H9 (cell line): ENCODE results near the gene OR2V1. TPM values are rescaled to one million over a fixed set of nuclear protein-coding genes. Genes with fewer than 3 reads are reported as not detected.

ENCODE experiments used
- DNase-seq: peaks from one replicate; pipeline ENCODE4 v3.0.0-alpha.2; 2017
- H2AFZ ChIP-seq: one replicate; pipeline ENCODE4 v1.6.1; 2013; ENCODE audit warnings: mild to moderate bottlenecking, low read length, control low read depth, moderate library complexity
- H2AK5ac ChIP-seq: 2 replicates; pipeline ENCODE4 v1.6.1; 2013; ENCODE audit warnings: low read length, control low read depth, mixed read lengths; ENCODE audit not compliant: insufficient read length
- H2BK120ac ChIP-seq: one replicate; pipeline ENCODE4 v1.6.1; 2013; ENCODE audit warnings: low read depth, mild to moderate bottlenecking, low read length, control low read depth, inconsistent platforms; ENCODE audit not compliant: poor library complexity, severe bottlenecking
- H2BK12ac ChIP-seq: 2 replicates; pipeline ENCODE4 v1.6.1; 2013; ENCODE audit warnings: low read length, control low read depth, mixed read lengths, low read depth; ENCODE audit not compliant: insufficient read length
- H2BK15ac ChIP-seq: 2 replicates; pipeline ENCODE4 v1.6.1; 2013; ENCODE audit warnings: low read depth, low read length, control low read depth
- H2BK20ac ChIP-seq: one replicate; pipeline ENCODE4 v1.6.1; 2013; ENCODE audit warnings: low read depth, mild to moderate bottlenecking, low read length, control low read depth, inconsistent platforms; ENCODE audit not compliant: poor library complexity, severe bottlenecking
- H2BK5ac ChIP-seq: 2 replicates; pipeline ENCODE4 v1.6.1; 2013; ENCODE audit warnings: low read length, control low read depth, mixed read lengths; ENCODE audit not compliant: insufficient read length
- H3K14ac ChIP-seq: 2 replicates; pipeline ENCODE4 v1.6.1; 2013; ENCODE audit warnings: low read length, control low read depth; ENCODE audit not compliant: insufficient read depth
- H3K18ac ChIP-seq: 2 replicates; pipeline ENCODE4 v1.6.1; 2013; ENCODE audit warnings: low read depth, mild to moderate bottlenecking, mixed read lengths, low read length, control low read depth; ENCODE audit not compliant: insufficient read length
- H3K23ac ChIP-seq: 2 replicates; pipeline ENCODE4 v1.6.1; 2013; ENCODE audit warnings: low read length, control low read depth, mixed read lengths, low read depth; ENCODE audit not compliant: insufficient read length
- H3K23me2 ChIP-seq: 2 replicates; pipeline ENCODE4 v1.6.1; 2013; ENCODE audit warnings: low read depth, mild to moderate bottlenecking, mixed read lengths, low read length, control low read depth; ENCODE audit not compliant: insufficient read length, poor library complexity, severe bottlenecking
- H3K27ac ChIP-seq: 2 replicates; pipeline ENCODE4 v1.5.1; 2013; ENCODE audit warnings: low read length, control low read depth, mixed read lengths, low read depth; ENCODE audit not compliant: insufficient read length
- H3K27me3 ChIP-seq: 2 replicates; pipeline ENCODE4 v1.6.1; 2013; ENCODE audit warnings: low read length, control low read depth, inconsistent platforms; ENCODE audit not compliant: insufficient read depth
- H3K4ac ChIP-seq: 2 replicates; pipeline ENCODE4 v1.6.1; 2013; ENCODE audit warnings: low read depth, mild to moderate bottlenecking, control low read depth, inconsistent platforms, low read length, moderate library complexity
- H3K4me1 ChIP-seq: 2 replicates; pipeline ENCODE4 v1.6.1; 2013; ENCODE audit warnings: low read length, control low read depth, inconsistent platforms; ENCODE audit not compliant: insufficient read depth
- H3K4me2 ChIP-seq: 2 replicates; pipeline ENCODE4 v1.6.1; 2013; ENCODE audit warnings: low read length, control low read depth, mixed read lengths; ENCODE audit not compliant: insufficient read length, insufficient read depth
- H3K56ac ChIP-seq: 2 replicates; pipeline ENCODE4 v1.6.1; 2013; ENCODE audit warnings: low read depth, mild to moderate bottlenecking, mixed read lengths, low read length, control low read depth; ENCODE audit not compliant: insufficient read length
- H3K79me1 ChIP-seq: 2 replicates; pipeline ENCODE4 v1.6.1; 2013; ENCODE audit warnings: low read depth, mild to moderate bottlenecking, moderate library complexity, low read length, control low read depth, inconsistent platforms; ENCODE audit not compliant: insufficient read depth, poor library complexity, severe bottlenecking
- H3K79me2 ChIP-seq: 2 replicates; pipeline ENCODE4 v1.6.1; 2013; ENCODE audit warnings: low read length, control low read depth, inconsistent platforms; ENCODE audit not compliant: insufficient read depth
- H3K9ac ChIP-seq: 2 replicates; pipeline ENCODE4 v1.6.1; 2013; ENCODE audit warnings: low read length, control low read depth, mixed read lengths; ENCODE audit not compliant: insufficient read length; ENCODE audit errors: extremely low read depth
- H3K9me3 ChIP-seq: one replicate; pipeline ENCODE4 v1.6.1; 2013; ENCODE audit warnings: low read depth, low read length, inconsistent platforms; ENCODE audit not compliant: control insufficient read depth
- H3T11ph ChIP-seq: one replicate; pipeline ENCODE4 v1.6.1; 2013; ENCODE audit warnings: mild to moderate bottlenecking, low read length, control low read depth, inconsistent platforms
- H4K20me1 ChIP-seq: one replicate; pipeline ENCODE4 v1.6.1; 2013; ENCODE audit not compliant: control insufficient read depth, insufficient read length, insufficient read depth
- H4K5ac ChIP-seq: 2 replicates; pipeline ENCODE4 v1.6.1; 2013; ENCODE audit warnings: low read depth, mild to moderate bottlenecking, mixed read lengths, low read length, control low read depth; ENCODE audit not compliant: insufficient read length
- H4K8ac ChIP-seq: replicated peaks from 2 replicates; pipeline ENCODE4 v1.6.1; 2013; ENCODE audit warnings: low read length, control low read depth, mixed read lengths, low read depth; ENCODE audit not compliant: insufficient read length
- H4K91ac ChIP-seq: 2 replicates; pipeline ENCODE4 v1.6.1; 2013; ENCODE audit warnings: low read depth, mild to moderate bottlenecking, moderate library complexity, mixed read lengths, low read length, control low read depth; ENCODE audit not compliant: insufficient read length
- H3K27ac Mint-ChIP-seq, 3 experiments: 2 replicates in 2 of 3; 3 replicates in 1 of 3; pipeline ENCODE4 v1.8.0; 2020 to 2021; ENCODE audit warnings: mixed read lengths in 3 of 3, mild to moderate bottlenecking in 1 of 3, moderate library complexity in 1 of 3
- H3K27me3 Mint-ChIP-seq: 2 replicates; pipeline ENCODE4 v1.8.0; 2021; ENCODE audit warnings: low read depth, mild to moderate bottlenecking, moderate library complexity, mixed read lengths
- H3K36me3 Mint-ChIP-seq, 3 experiments: 2 replicates in 2 of 3; 3 replicates in 1 of 3; pipeline ENCODE4 v1.8.0; 2020 to 2021; ENCODE audit warnings: low read depth in 3 of 3, mixed read lengths in 3 of 3; ENCODE audit not compliant: insufficient read depth in 1 of 3
- H3K4me1 Mint-ChIP-seq, 2 experiments: 2 replicates each; pipeline ENCODE4 v1.8.0; 2020; ENCODE audit warnings: mixed read lengths in 2 of 2
- H3K4me3 Mint-ChIP-seq, 2 experiments: 2 replicates in 1 of 2; 3 replicates in 1 of 2; pipeline ENCODE4 v1.8.0; 2020 to 2021; ENCODE audit warnings: mild to moderate bottlenecking in 2 of 2, mixed read lengths in 2 of 2, moderate library complexity in 1 of 2
- H3K9me3 Mint-ChIP-seq, 2 experiments: 2 replicates in 1 of 2; 3 replicates in 1 of 2; pipeline ENCODE4 v1.8.0; 2020; ENCODE audit warnings: mild to moderate bottlenecking in 2 of 2, mixed read lengths in 2 of 2, moderate library complexity in 1 of 2
- WGBS: extraction: QIAGEN DNeasy Blood & Tissue Kit; methylation state at CpG from one replicate; pipeline ENCODE4 v1.1.7; 2013; ENCODE audit warnings: missing lambda C conversion rate, low lambda C conversion rate, mixed read lengths; ENCODE audit not compliant: insufficient read length; ENCODE audit errors: extremely low coverage; 5-methylcytosine and 5-hydroxymethylcytosine counted together
- total RNA-seq: library from RNA; stranded (reverse); gene quantifications from 2 replicates; pipeline ENCODE4 v1.2.1, GENCODE V29; 2021
- TF ChIP-seq, protein P1 (sequence below): fragments of 200-600 bp; sonication (generic); conservative IDR thresholded peaks from 3 replicates; pipeline ENCODE4 v1.8.0; 2021; ENCODE audit warnings: antibody characterized with exemption, mild to moderate bottlenecking

Gene OR2V1
- total RNA-seq, 1 experiment from 2014 or later: not detected

DNA sequence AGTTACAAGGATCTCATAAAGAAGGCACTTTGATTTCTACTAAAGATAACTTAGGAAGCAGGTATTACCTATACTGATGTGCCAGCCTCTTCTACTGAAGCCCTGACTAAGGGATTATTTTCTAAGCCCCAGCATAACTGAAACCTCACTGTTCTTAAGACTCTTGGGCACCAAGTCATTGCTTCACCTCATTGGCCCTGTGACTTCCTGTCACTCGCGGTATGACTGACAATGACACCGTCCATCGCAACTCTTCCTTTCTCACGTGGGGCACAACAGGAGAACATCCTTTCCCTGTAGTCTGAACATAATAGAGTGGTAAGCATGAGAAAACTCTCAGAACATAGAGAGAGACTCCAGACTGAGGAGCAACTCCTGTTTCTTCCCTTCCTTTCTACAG lies 22.8 kb upstream of the OR2V1 start:
- Histone ChIP-seq H2AK5ac (no peak overlapping the region), H3K4me2 (no peak overlapping the region), H3K27me3 (no peaks in the 10 kb centered on the region), H3K9ac (no peak overlapping the region), H3K14ac (no peak overlapping the region), H2BK12ac (no peak overlapping the region), H3K79me2 (no peaks in the 10 kb centered on the region), H2BK120ac (no peak overlapping the region), H4K91ac (no peak overlapping the region), H2AFZ (no peak overlapping the region), H3K9me3 (no peaks in the 10 kb centered on the region), H3K27ac (no peak overlapping the region), H3K56ac (no peak overlapping the region), H3K79me1 (no peaks in the 10 kb centered on the region), H3K23ac (no peak overlapping the region), H3T11ph (no peak overlapping the region), H4K5ac (no peak overlapping the region), H4K20me1 (no peaks in the 10 kb centered on the region), H3K4me1 (no peaks in the 10 kb centered on the region), H3K4ac (no peak overlapping the region), H2BK20ac (no peak overlapping the region), H3K18ac (no peak overlapping the region), H2BK5ac (no peak overlapping the region), H2BK15ac (no peak overlapping the region), H4K8ac (no peak overlapping the region), H3K23me2 (no peaks in the 10 kb centered on the region)
- Mint-ChIP-seq H3K27me3 (peaks cover 49% of the 10 kb centered on the region), H3K27ac (no peak overlapping the region; a peak in 1 of 7 replicates), H3K36me3 (no peaks in the 10 kb centered on the region; a peak in 1 of 7 replicates), H3K4me1 (peaks cover 10 to 17% of the 10 kb centered on the region in 2 experiments), H3K9me3 (peaks cover 3 to 4% of the 10 kb centered on the region in 2 experiments; a peak in 2 of 5 replicates), H3K4me3 (no peak overlapping the region)
- DNase-seq: no peak
- WGBS: no CpG with 5 or more reads among the region's 5 CpGs
- TF ChIP-seq, protein P1, sequence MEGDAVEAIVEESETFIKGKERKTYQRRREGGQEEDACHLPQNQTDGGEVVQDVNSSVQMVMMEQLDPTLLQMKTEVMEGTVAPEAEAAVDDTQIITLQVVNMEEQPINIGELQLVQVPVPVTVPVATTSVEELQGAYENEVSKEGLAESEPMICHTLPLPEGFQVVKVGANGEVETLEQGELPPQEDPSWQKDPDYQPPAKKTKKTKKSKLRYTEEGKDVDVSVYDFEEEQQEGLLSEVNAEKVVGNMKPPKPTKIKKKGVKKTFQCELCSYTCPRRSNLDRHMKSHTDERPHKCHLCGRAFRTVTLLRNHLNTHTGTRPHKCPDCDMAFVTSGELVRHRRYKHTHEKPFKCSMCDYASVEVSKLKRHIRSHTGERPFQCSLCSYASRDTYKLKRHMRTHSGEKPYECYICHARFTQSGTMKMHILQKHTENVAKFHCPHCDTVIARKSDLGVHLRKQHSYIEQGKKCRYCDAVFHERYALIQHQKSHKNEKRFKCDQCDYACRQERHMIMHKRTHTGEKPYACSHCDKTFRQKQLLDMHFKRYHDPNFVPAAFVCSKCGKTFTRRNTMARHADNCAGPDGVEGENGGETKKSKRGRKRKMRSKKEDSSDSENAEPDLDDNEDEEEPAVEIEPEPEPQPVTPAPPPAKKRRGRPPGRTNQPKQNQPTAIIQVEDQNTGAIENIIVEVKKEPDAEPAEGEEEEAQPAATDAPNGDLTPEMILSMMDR: no peak
